Astrocyte of the hippocampus (primary cell): ENCODE results near the gene TAS2R13.
A peak's percentile ranks its signal among the peaks of the same experiment; 100 is the strongest.

Experiments used
- DNase-seq: peaks from one replicate; pipeline ENCODE4 v3.0.0; 2011; ENCODE audit warnings: low read depth, low spot score

Gene TAS2R13

GRCh38 chr12:10909462-10909861 lies at the start of gene TAS2R13:
Gene TAS2R13, minus strand, starts transcription at chr12:10909562. Its CDS starts 264 bp downstream, at chr12:10909298.
- DNase-seq = no peak

- DNase-seq = peak; percentile 47
These were observed 48.4 kb upstream of the TAS2R13 start for GRCh38 chr12:10957741-10958140.

- no peak for DNase-seq
These were observed 46.7 kb upstream of the TAS2R13 start for GRCh38 chr12:10956085-10956484.

- no peak for DNase-seq
These were observed 43.3 kb upstream of the TAS2R13 start for GRCh38 chr12:10952645-10953044.

GRCh38 chr12:10943167-10943566 lies 33.8 kb upstream of the TAS2R13 start:
- DNase-seq = no peak

GRCh38 chr12:10941916-10942607 lies 32.7 kb upstream of the TAS2R13 start:
- DNase-seq = peak; percentile 35

- no peak for DNase-seq
These were observed 32.0 kb upstream of the TAS2R13 start for GRCh38 chr12:10941369-10941768.

- DNase-seq = peak; percentile 68
These were observed 31.0 kb upstream of the TAS2R13 start for GRCh38 chr12:10940389-10940788.

- no peak for DNase-seq
These were observed 29.8 kb upstream of the TAS2R13 start, which contains the start of gene TAS2R14 for GRCh38 chr12:10939163-10939562. Gene TAS2R14, minus strand, starts transcription at chr12:10939263. Its CDS starts 56 bp downstream, at chr12:10939207.

GRCh38 chr12:10936506-10936905 lies 27.1 kb upstream of the TAS2R13 start:
- DNase-seq = no peak

GRCh38 chr12:10928746-10929286 lies 19.5 kb upstream of the TAS2R13 start, which contains the start of gene PRH2:
Gene PRH2, plus strand, starts transcription at chr12:10929236. Its CDS starts 38 bp downstream, at chr12:10929274.
- DNase-seq = no peak

- DNase-seq = no peak
These were observed 16.9 kb upstream of the TAS2R13 start for GRCh38 chr12:10926269-10926668.

GRCh38 chr12:10919809-10920208 lies 10.4 kb upstream of the TAS2R13 start:
- DNase-seq = no peak

- no peak for DNase-seq
These were observed 1.0 kb upstream of the TAS2R13 start for GRCh38 chr12:10910380-10910779.

GRCh38 chr12:10904686-10905085 lies 4.7 kb downstream of the TAS2R13 start:
- no peak for DNase-seq

GRCh38 chr12:10901427-10901826 lies 7.9 kb downstream of the TAS2R13 start:
- DNase-seq = no peak

- no peak for DNase-seq
These were observed 8.4 kb downstream of the TAS2R13 start for GRCh38 chr12:10900972-10901371.

GRCh38 chr12:10900530-10900929 lies 8.8 kb downstream of the TAS2R13 start:
- DNase-seq = no peak

- DNase-seq = no peak
These were observed 12.5 kb downstream of the TAS2R13 start for GRCh38 chr12:10896854-10897253.

GRCh38 chr12:10891937-10892336 lies 17.4 kb downstream of the TAS2R13 start:
- DNase-seq = no peak

- no peak for DNase-seq
These were observed 20.1 kb downstream of the TAS2R13 start for GRCh38 chr12:10889226-10889625.

GRCh38 chr12:10884086-10884725 lies 25.2 kb downstream of the TAS2R13 start, which contains the start of gene PRH1:
Gene PRH1, minus strand, starts transcription at chr12:10884255. Its CDS starts 38 bp downstream, at chr12:10884217.
- DNase-seq = no peak

- DNase-seq = peak; percentile 74
These were observed 36.0 kb downstream of the TAS2R13 start for GRCh38 chr12:10873378-10873777.
